Hepatocyte (in vitro differentiated cells): ENCODE results near the gene UGT1A6. TPM values are rescaled to one million over a fixed set of nuclear protein-coding genes. Genes with fewer than 3 reads are reported as not detected.

ENCODE experiments used
- DNase-seq: peaks from one replicate; pipeline ENCODE4 v3.0.0-alpha.2; 2016; ENCODE audit warnings: low spot score
- H2AFZ ChIP-seq: fragments of 200-600 bp; sonication (generic); 2 replicates; pipeline ENCODE4 v1.6.0; 2016; ENCODE audit warnings: antibody characterized with exemption, mild to moderate bottlenecking
- H3K27ac ChIP-seq: fragments of 200-600 bp; sonication (generic); 2 replicates; pipeline ENCODE4 v1.5.1; 2016; ENCODE audit warnings: mild to moderate bottlenecking
- H3K27me3 ChIP-seq: fragments of 200-600 bp; sonication (generic); 2 replicates; pipeline ENCODE4 v1.6.1; 2016
- H3K36me3 ChIP-seq: fragments of 200-600 bp; sonication (generic); replicated peaks from 2 replicates; pipeline ENCODE4 v1.5.1; 2016; ENCODE audit warnings: low read depth; ENCODE audit not compliant: insufficient read depth
- H3K4me1 ChIP-seq: fragments of 200-600 bp; sonication (generic); 2 replicates; pipeline ENCODE4 v1.5.1; 2016; ENCODE audit warnings: mild to moderate bottlenecking, moderate library complexity; ENCODE audit not compliant: insufficient read depth
- H3K4me2 ChIP-seq: fragments of 200-600 bp; sonication (generic); 2 replicates; pipeline ENCODE4 v1.6.0; 2016
- H3K4me3 ChIP-seq: fragments of 200-600 bp; sonication (generic); 2 replicates; pipeline ENCODE4 v1.5.1; 2016; ENCODE audit warnings: mild to moderate bottlenecking
- H3K79me2 ChIP-seq: fragments of 200-600 bp; sonication (generic); 2 replicates; pipeline ENCODE4 v1.6.0; 2017; ENCODE audit warnings: mild to moderate bottlenecking
- H3K9me2 ChIP-seq: fragments of 200-600 bp; sonication (generic); replicated peaks from 2 replicates; pipeline ENCODE4 v1.6.0; 2017; ENCODE audit warnings: mild to moderate bottlenecking; ENCODE audit not compliant: insufficient read depth
- H3K9me3 ChIP-seq: fragments of 200-600 bp; sonication (generic); 2 replicates; pipeline ENCODE4 v1.5.1; 2016; ENCODE audit warnings: low read depth, mild to moderate bottlenecking
- H4K20me1 ChIP-seq: fragments of 200-600 bp; sonication (generic); 2 replicates; pipeline ENCODE4 v1.6.0; 2016; ENCODE audit warnings: mild to moderate bottlenecking; ENCODE audit not compliant: insufficient read depth, poor library complexity, severe bottlenecking
- CTCF ChIP-seq: fragments of 200-600 bp; sonication (generic); IDR thresholded peaks from 2 replicates; pipeline ENCODE4 v1.5.1; 2016; ENCODE audit warnings: antibody characterized with exemption, mild to moderate bottlenecking; ENCODE audit not compliant: poor library complexity
- EZH2 ChIP-seq: fragments of 200-600 bp; sonication (generic); IDR thresholded peaks from 2 replicates; pipeline ENCODE4 v1.6.1; 2016; ENCODE audit warnings: antibody characterized with exemption, mild to moderate bottlenecking, borderline replicate concordance
- EZH2phosphoT487 ChIP-seq: fragments of 200-600 bp; sonication (generic); IDR thresholded peaks from one replicate; pipeline ENCODE4 v1.6.1; 2018; ENCODE audit warnings: antibody characterized with exemption, mild to moderate bottlenecking, low read depth, moderate library complexity; ENCODE audit not compliant: unreplicated experiment, severe bottlenecking
- WGBS: methylation state at CpG from one replicate; pipeline ENCODE4 v1.1.6; 2016; ENCODE audit warnings: low lambda C conversion rate; ENCODE audit errors: missing lambda C conversion rate; 5-methylcytosine and 5-hydroxymethylcytosine counted together
- polyA plus RNA-seq: library from polyadenylated mRNA; unstranded; fragments of >200 nt; fragmentation: Nextera tagmentation; extraction: Ambion mirVana; gene quantifications from 2 replicates; pipeline ENCODE4 v1.2.1, GENCODE V29; 2016
- total RNA-seq: library from RNA; depleted of rRNA; stranded (reverse); fragments of >200 nt; gene quantifications from 2 replicates; pipeline ENCODE4 v1.2.3, GENCODE V29; 2014

Gene UGT1A6
- total and polyA plus RNA-seq, 2 experiments from 2014 or later: 0.77 to 3.4 TPM

DNA sequence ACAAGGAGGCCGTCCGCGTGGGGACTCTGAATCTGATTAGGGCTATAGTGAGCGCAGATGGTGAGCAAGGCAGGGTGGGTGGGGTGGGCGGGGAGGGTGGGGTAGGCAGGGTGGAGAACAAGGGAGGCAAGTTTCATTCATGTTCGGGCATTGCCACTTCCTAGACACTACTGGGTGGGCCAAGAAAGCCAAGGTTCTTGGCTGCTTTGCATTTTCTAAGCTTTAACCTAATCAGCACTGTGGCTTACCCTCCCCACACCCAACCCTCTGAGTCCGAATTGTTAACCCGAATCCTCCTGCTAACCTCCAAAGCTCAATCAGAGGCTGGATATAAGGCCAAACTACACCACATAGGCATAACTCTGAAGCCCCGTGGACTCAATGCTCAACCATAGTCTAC lies 103.6 kb downstream of the UGT1A6 start:
- H2AFZ ChIP-seq: no peak overlapping the region
- no peaks in the 10 kb centered on the region for H3K4me1 ChIP-seq
- 90% methylated on average over 9 of the region's 9 CpGs for WGBS
- H3K4me3 ChIP-seq: no peak overlapping the region
- no peak overlapping the region for H3K27ac ChIP-seq
- no peak overlapping the region for H3K4me2 ChIP-seq
- no peaks in the 10 kb centered on the region for H3K9me3 ChIP-seq
- no peak for TF ChIP-seq EZH2phosphoT487
- no peak for TF ChIP-seq EZH2
- no peak for TF ChIP-seq CTCF
- H3K9me2 ChIP-seq: no peaks in the 10 kb centered on the region
- H3K36me3 ChIP-seq: no peaks in the 10 kb centered on the region
- no peaks in the 10 kb centered on the region for H3K79me2 ChIP-seq
- no peak for DNase-seq
- no peaks in the 10 kb centered on the region for H4K20me1 ChIP-seq
- H3K27me3 ChIP-seq: no peaks in the 10 kb centered on the region

DNA sequence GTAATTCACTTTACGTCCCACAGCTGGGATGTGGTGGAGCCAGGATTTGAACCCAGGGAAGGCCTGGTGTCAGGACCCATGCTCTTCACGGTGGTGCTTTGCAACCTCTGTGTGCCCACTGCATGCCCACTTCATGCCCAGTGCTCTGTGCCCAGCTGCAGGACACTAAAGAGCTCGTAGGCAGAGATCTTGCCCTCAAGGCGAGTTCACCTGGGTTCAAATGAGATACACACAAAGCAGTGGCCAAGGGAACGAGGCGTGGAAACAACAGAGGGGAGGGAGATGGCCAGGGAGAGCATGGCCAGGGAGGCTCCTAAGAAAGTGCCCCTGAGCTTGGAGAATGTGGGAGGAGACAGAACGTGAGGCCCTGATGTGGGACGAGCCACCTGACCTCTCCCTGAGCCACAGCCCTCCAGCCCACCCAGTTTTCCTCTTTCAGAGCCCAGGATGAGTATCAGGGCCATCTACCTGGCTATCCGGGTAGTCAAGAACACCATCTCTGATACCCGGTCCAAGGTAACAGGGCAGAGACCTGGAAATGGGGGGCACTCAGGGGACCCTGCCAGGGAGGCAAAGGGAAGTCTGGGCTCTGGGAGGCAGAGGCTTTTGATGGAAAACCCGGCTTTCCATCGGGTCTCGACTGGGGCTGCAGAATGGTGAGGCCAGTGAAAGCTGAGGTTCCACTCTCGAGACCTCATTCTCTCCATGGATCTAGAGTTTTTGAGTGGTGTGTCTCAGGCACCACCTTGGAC lies 105.8 kb downstream of the UGT1A6 start:
- H3K4me3 ChIP-seq: no peak overlapping the region
- 83% methylated on average over 14 of the region's 14 CpGs for WGBS
- no peak overlapping the region for H3K27ac ChIP-seq
- H3K36me3 ChIP-seq: no peaks in the 10 kb centered on the region
- no peak for DNase-seq
- no peaks in the 10 kb centered on the region for H3K9me2 ChIP-seq
- H3K4me2 ChIP-seq: no peak overlapping the region
- H3K4me1 ChIP-seq: no peaks in the 10 kb centered on the region
- H3K79me2 ChIP-seq: no peaks in the 10 kb centered on the region
- no peaks in the 10 kb centered on the region for H3K27me3 ChIP-seq
- no peaks in the 10 kb centered on the region for H3K9me3 ChIP-seq
- no peaks in the 10 kb centered on the region for H4K20me1 ChIP-seq
- TF ChIP-seq EZH2phosphoT487 (no peak), EZH2 (no peak), CTCF (no peak)
- no peak overlapping the region for H2AFZ ChIP-seq

- no peaks in the 10 kb centered on the region for H3K79me2 ChIP-seq
- no peak overlapping the region for H3K4me2 ChIP-seq
- no peak for TF ChIP-seq CTCF
- no peak for TF ChIP-seq EZH2phosphoT487
- TF ChIP-seq EZH2: no peak
- H3K36me3 ChIP-seq: no peaks in the 10 kb centered on the region
- no peaks in the 10 kb centered on the region for H4K20me1 ChIP-seq
- DNase-seq: no peak
- no peaks in the 10 kb centered on the region for H3K9me2 ChIP-seq
- H3K27ac ChIP-seq: no peak overlapping the region
- no peaks in the 10 kb centered on the region for H3K27me3 ChIP-seq
- H3K4me1 ChIP-seq: no peaks in the 10 kb centered on the region
- H2AFZ ChIP-seq: no peak overlapping the region
- no peaks in the 10 kb centered on the region for H3K9me3 ChIP-seq
- H3K4me3 ChIP-seq: no peak overlapping the region
- WGBS: 71% methylated on average over 7 of the region's 7 CpGs
These were observed 106.5 kb downstream of the UGT1A6 start for GRCh38 chr2:233799087-233799665.
